HG03457 (cell line): ENCODE measurements around the gene CSRP1.
A peak's percentile ranks its signal among the peaks of the same experiment; 100 is the strongest.
"Not testable (repeated sequence)": the region's sequence is repeated elsewhere in the genome, so short reads cannot be mapped to it uniquely, and the experiment has no call there.

ENCODE experiments used
- ATAC-seq: cut with Tn5 transposase; IDR thresholded peaks from one replicate; pipeline ENCODE4 v1.9.1; 2021; ENCODE audit warnings: moderate number of reproducible peaks; ENCODE audit not compliant: unreplicated experiment

Gene CSRP1

DNA sequence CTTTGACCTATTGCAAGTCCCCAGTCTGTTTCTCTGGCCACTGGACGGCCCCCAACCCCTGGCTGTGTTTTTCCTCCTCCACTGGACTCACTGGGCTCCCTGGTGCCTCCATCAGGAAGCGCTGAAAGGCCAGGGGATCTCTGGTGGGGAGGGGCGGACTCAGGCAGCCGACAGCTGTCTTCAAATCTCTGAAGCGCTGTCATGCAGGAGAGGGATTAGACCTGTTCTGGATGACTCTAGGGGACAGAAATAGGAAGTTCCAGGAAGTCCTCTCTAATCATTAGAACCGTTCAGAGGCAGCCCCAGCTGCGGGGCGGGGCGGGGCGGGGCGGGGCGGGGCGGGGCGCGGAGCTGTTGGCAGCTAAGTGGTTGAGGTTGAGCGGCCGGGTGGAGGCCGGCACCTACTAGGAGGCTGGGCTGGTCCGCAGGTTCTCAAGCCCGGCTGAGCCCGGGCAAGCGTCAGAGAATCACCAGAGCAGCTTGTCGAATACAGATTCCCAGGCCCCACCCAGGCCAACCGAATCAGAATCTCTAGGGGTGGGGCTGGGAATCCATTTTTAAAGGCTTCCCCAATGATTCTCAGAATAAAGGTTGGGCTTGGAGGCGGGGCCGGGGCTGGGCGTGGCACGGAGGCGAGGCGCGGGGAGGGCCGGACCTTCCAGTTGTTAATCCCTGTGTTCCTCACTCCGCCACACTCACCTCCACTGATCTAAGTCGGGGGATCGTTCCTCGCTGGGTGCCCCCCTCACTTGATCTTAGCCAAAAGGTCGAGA lies 26.5 kb downstream of the CSRP1 start:
- ATAC-seq, result peak; percentile 49

DNA sequence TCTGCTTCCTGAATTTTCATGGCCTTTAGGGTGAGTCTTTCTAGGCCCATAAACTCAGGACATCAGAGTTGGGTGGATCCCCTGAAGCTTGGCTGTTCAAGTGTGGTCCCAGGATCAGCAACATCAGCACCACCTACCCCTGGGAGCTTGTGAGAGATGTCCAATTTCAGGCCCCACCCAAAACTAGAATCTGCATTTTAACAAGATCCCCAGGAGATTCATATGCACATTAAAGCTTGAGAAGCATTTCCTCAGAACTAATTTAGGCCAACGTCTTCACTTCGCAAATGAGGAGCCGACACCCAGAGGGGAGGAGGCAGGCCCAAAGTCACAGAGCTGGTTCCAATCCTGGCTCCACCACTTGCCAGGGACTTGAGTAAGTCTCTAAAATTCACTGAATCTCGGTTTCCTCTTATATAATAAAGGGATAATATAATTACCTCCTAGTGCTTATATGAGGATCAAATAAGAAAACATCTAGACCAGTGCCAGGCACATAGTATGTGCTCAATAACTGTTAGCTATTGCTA lies 27.7 kb downstream of the CSRP1 start:
- ATAC-seq, result no peak

DNA sequence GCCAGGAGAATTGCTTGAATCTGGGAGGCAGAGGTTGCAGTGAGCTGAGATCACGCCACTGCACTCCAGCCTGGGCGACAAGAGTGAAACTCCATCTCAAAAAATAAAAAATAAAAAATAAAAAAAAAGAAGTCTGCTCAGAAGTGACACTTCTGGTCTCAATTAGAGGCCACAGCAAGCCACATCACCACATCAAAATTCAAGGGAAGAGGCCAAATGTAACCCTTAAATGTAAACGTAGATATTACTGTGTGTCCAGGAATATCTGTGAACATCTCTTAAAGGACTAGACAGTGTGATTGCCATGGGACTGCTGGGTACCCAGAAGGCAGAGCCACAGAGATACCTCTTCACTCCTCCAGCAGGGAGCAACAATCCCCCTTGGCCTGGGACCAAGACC lies 28.3 kb downstream of the CSRP1 start:
- ATAC-seq, result not testable (repeated sequence)

DNA sequence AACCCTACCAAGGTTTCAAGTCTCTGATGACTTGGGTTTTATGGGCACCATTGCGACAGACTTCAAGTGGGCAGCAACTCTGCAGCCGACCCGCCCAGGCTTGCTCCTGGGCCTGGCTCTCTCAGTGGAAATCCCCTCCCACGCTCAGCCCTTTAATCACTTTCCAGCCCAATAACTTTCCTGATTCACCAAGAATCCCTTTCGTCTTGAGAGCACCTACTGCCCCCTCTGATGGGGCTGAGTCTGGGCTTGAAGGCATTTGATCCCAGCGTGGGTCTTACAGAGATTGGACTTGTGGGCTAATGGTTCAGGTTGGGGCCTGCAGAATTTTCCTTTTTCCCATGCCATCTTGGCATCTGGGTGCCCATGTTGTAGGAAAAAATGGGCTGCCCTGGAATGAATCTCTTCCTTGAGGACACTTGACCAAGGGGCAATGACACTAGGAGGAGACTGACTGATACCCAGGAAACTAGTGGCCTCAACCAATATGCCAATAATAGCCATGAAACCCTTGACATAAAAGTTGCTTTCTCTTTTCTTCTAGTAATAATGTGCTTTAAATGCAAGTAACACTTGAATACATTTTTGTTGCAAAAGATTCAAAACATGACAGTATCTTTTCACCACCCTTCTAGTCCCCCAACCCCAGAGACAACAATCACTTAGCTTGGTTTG lies 30.1 kb downstream of the CSRP1 start:
- no peak for ATAC-seq

DNA sequence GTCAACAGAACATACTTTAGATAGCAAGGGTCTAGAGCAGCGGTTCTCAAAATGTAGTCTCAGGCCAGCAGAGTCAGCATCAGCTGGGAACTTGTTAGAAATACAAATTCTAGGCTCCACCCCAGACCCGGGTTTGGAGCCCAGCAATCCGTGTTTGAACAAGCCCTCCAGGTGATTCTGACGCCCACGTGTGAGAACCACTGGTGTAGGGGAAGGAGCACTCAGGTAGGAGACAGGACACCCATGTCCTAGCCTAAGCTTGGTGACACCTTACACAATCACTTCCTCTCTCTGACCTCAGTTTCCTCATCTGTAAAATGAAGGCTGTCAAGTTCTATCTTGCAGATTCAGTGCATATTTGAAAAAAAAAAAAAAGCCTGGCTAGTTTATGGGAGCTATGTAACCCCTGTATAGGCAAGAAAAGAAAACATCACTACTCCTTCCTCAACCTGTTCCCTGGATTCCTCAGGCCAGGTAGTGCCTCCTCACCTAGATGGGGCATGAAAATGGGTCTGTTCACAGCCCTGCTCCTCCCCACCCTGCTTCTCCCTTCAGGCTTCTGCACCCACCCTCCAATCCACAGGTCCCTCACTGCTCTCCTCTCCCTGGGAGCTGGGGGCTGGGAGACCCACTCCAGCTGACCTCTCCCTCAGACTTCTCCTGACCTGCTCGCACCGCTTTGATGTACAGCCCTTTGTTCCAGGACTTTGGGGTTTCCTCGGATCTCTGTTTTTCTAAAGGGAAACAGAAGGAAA lies 30.8 kb downstream of the CSRP1 start:
- ATAC-seq, result no peak

DNA sequence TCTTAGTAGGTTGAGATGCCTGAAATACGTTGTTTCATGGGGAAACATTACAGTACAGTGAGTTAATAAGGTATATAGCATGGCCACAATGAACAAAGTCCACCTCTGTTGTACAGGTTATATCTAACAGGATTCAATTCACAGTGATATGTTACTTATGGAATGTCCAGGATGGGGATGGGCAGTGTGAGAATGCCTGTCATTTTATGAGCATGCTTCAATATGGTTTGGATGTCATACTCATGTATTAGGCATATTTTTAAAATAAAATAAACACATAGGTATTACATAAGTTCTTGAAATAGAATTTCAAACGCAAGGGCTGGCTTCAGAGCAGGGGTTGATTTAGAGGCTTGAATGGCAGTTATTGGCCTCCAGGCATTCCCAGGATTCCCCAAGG lies 31.8 kb downstream of the CSRP1 start:
- ATAC-seq, result no peak

DNA sequence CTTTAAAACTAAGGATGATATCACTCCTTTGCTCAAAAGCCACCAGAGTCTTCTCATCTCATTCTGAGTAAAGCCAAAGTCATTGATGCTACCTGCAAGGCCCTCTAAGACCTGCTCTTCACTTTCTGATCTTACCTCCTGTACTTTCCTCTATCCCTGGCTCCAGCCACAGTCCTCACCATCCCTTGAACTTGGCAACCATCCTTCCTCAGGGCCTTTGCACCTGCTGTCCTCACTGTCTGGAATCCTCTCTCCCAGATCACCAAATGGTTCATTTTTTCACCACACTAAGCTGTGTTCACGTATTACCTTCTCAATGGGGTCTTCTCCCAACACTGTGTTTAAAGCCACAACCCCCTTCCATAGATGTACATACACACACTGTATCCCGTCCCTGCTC lies 33.6 kb downstream of the CSRP1 start:
- no peak for ATAC-seq

DNA sequence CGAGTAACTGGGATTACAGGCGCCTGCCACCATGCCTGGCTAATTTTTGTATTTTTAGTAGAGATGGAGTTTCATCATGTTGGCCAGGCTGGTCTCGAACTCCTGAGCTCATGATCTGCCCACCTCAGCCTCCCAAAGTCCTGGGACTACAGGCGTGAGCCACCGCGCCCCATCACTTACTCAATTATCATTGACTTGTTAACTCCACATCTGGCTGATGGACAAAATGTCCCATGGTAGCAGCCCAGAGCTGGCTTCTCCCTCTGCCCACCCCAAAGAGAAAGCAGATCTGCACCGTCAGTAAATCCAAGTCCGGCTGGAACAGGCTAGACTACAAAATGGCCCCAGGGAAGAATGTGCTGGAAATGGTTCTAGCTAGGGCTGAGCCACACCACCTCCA lies 34.6 kb downstream of the CSRP1 start:
- ATAC-seq, result not testable (repeated sequence)

DNA sequence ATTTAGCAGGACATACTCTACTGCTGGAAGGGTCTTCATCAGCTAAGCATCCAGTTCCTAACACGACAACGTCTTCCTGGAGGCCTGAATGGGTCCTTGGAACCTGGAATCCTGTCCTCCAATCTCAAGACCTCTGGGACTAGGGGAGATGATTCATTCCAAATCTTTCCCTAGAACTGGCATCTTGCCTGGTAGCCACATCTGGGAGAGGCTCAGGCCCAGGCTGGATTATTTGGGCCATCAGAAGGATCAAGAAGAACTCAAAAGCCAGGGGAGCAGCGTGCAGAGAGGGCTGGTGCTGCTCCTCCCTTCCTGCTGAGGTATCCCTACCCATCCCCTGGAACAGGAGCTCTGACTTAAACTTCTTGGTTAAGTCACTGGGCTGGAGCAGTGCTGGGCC lies 35.2 kb downstream of the CSRP1 start:
- no peak for ATAC-seq

DNA sequence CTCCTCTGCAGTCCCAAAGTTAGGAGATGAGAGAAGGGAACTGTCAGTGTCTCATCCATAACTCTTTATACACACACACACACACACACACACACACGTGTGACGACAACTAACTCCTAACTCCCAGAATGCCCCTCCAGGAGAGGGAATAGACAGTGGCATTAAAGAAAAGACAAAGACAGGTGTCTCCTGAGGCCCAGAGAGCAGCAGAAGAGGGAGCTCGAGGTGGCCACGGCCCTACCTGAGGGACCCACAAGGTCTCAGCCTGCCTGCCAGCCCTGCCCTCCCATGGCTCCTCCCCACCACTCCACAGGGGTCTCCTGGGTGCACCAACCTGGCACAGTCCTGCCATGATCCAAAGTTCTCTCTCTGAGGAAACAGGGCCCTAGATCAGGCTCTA lies 36.3 kb downstream of the CSRP1 start:
- ATAC-seq, result no peak

DNA sequence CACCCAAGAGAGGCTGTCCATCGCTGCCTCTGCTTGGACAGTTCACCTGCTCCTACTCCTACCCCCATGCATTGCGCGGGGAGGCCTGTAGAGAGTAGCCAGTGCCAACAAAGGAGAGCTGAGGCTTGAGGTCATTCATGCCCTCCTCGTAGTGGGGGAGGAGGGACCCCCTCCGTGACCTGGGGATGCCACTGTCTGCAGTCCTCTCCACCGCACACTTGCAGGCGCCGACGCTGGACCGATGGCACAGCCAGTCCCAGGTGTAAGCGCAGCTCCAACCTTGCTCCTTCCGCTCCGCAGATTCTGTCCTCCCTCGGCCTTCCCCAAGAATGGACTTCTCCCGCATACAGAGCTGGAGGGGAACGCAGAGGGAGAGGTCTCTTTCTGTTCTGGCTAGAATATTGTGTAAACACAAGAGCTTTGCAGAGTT lies 37.3 kb downstream of the CSRP1 start:
- no peak for ATAC-seq

DNA sequence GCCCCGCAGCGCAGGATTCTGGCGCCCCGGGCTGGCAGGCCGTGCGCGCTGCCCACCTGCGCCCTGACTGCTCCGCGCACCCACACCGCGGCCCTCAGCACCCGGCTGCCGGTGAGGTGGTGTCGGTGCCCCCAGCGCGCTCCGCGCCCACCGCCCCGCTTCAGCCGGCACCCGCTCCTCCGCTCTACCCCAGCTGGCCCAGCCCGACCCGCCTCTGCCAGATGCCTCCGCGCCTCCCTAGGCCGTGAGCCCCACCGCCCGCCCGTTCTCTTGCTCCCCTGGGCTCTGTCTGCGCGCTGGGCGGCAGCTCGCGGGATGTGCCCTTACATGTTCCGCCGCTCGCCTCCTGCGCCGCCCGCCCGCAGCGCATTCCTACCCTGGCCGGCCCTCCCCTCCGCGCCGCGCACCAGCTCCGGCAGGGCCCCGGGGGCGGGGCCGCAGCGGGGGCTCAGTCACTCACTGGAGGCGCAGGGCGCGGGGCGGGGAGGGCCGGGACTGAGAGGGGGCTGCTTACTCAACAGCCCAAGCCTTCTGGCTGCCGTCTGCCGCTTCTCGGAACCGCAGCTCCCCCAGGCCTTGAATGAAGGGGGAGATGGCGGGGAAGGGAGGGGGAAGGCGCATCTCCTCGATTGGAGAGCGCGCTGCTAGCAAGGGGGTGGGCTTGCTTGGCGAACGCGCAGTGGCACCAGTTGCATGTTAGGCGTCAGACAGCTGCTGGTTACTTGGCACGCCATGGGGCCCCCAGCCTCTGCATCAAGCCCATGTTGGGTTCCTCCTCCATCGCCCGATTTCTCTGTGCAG lies 37.9 kb downstream of the CSRP1 start, which contains the start of gene PHLDA3:
Gene PHLDA3, minus strand, starts transcription at position 345 of the 801 bp plus-strand sequence. CDS start 402 bp downstream, outside the sequence.
- peak; percentile 78 for ATAC-seq

DNA sequence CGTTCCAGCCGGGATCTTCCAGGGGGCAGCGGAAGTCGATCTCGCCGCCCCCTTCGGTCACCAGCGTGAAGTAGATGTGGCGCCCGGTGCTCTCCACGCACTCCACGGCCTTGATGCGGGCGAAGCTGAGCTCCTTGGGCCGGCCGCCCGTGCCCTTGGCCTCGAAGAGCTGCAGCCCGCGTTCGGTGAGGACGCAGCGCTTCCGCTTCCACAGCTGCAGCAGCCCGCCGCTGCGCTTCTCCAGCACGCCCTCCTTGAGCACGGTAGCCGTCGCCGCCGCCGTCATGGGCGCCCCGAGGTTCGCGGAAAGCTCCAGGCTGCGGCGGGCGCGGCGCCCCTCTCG lies 38.5 kb downstream of the CSRP1 start:
- ATAC-seq, result peak; percentile 23

DNA sequence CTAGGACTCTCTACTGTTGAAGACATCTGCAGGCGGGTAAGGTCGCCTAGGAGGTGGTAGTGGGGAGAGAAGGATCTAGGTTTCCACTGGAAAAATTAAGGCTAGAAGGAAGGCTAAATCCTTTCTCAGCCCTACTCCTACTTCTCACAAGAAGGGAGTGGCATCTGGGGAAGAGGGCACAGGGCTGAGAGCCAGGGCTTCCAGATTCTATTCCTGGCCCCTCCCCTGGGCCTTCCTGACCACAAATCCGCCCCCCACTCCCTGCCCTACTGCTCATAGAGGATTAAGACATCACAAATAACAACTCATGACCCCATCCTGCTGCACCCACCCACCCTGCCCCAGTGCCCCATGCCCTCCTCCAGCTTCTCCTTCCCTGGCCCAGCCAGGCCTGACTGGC lies 40.4 kb downstream of the CSRP1 start:
- ATAC-seq, result no peak

DNA sequence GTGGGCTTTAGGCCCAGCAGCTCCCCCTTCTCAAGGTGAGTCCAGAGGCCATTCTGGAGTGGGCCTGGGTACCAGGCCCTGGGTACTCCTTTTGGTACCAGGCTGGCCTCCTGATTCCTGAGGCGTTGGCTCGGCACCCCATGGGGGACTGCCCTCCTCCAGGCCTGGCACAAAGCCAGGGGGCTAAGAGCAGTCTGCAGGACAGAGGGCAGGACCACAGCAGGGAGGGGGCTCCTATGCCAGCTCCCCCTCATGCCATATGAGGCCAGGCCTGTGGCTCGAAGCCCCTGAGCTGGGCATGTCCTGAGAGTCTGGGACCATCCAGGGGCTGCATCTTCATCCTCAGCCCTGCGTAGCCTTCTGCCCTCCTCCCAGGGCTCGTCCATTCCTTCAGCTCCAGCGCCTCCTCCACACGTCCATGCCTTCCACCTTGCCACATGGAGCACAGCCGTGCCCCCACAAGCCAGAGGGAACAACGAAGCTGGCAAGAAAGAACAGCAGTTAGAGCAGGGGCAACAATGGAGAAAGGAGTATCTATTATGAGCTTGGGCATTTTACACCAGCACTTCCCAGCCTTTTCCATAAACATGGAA lies 41.1 kb downstream of the CSRP1 start:
- ATAC-seq, result no peak

DNA sequence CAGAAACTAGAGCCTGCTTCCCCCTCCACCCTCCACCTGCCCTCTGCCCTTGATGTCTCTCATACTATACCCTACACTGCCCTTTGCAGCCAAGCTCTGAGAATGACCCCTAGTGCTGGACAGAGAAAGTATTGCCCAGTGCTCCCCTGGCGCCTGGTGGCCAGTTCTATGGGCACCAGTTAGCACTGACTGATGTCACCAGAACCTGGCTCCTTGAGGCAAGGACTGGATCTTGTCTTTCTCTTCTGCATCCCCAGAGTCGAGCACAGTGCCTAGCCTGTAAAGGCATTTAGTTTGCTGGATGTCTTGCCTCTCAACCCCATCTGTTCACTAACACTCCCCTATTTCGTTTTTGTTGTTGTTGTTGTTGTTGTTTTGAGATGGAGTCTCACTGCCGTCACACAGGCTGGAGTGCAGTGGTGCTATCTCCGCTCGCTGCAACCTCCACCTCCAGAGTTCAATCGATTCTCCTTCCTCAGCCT lies 43.8 kb downstream of the CSRP1 start:
- no peak for ATAC-seq

DNA sequence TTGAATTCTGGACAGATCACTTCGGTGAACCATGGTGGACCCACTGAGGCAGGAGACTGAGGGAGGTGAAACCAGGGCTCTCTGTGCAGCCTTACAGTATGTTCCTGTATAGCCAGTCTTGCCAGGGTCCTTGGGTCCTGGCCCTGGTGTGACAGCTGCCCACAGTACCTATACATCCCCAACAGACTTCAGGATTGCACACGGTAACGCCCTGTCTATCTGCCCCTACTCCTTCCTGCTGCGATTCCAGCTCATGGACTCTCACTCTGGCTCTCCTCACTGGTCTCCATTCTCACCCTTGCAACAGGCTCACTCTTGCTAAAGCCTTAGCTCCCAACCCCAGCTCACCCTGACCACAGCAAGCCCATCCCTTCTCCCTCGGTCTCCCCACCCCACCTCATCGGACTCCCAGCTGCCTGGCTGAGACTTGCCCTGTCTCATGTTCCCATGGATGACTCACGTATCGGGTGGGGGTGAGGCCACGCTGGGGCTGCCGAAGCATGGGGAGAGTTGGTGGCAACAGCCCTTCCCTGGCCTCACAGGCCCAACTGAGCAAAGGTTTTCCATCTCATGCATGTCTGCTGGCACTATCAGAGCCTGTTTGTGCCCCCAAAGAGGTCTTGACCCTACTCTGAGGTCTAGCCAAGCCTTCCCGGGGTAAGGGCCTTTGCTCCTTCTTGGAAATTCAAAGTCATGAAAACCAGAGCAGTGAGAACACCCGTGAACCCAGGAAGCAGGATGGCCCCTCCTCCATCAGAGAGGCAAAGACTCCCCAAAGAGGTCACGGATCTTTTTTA lies 45.1 kb downstream of the CSRP1 start:
- ATAC-seq, result no peak

DNA sequence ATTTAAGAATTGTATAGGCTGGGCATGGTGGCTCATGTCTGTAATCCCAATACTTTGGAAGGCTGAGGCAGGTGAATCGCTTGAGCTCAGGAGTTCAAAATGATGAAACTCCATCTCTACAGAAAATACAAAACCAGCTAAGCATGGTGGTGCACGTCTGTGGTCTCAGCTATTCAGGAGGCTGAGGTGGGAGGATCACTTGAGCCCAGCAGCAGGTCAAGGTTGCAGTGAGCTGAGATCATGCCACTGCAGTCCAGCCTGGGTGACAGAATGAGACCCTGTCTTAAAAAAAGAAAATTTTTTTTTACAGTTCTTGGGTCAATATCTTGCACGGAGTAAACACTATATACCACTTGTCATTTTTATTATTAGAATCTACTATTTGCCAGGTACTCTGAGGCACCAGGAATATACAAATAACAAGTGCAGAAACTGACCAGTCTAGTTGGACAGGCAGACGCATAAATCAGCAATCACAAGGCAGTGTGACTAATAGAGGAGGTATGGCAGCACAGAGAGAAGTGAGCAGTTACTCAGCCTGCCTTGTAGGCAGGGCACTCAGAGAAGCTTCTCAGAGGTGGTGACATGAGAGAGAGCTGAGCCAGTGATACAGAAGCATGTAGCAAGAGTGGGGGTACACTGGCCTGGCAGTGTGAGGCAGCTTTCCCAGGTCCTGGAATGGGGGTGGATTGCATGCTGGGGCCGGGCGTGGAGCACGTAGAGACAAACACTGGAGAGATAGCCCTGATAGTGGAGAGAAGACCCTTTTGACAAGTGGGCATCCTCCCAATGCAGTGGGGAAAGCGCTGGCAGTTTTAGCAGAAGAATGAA lies 45.9 kb downstream of the CSRP1 start:
- no peak for ATAC-seq

DNA sequence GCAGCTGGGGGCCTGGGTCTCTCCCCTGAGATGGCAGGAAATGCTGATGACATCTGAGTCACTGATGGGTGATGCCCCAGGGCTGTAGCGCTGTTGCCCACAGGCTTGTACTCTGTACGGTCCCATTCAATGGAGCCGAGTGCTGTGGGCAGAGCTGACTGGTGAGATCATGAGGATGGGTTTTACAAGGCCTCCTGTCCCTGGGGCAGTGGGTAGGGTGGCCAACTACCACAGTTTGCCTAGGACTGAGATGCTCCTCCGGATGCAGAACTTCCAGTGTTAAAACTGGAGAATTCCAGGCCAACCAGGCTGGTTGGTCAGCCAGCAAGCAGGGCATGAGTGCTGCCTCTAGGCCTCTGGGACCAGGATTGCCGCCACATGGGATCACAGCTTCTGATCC lies 47.1 kb downstream of the CSRP1 start:
- ATAC-seq, result no peak
